Fibroblast of lung (primary cell): ENCODE results near the gene TRNP1. TPM values are rescaled to one million over a fixed set of nuclear protein-coding genes. Genes with fewer than 3 reads are reported as not detected.

Experiments
- DNase-seq, 2 donors: peaks; one replicate each; pipeline versions ENCODE4 v3.0.0 to v3.0.0-alpha.2; 2010; ENCODE audit warnings: low read depth in 2 of 2
- H2AFZ ChIP-seq: 2 replicates; pipeline ENCODE4 v1.5.1; 2012; ENCODE audit warnings: low read length, control low read depth, inconsistent platforms
- H3K27ac ChIP-seq: 2 replicates; pipeline ENCODE4 v1.5.1; 2011; ENCODE audit warnings: low read length, control low read depth; ENCODE audit not compliant: insufficient read depth
- H3K27me3 ChIP-seq: 2 replicates; pipeline ENCODE4 v1.5.1; 2011; ENCODE audit warnings: mild to moderate bottlenecking, low read length; ENCODE audit not compliant: control insufficient read depth, insufficient read depth
- H3K36me3 ChIP-seq: 2 replicates; pipeline ENCODE4 v1.5.1; 2011; ENCODE audit warnings: low read length; ENCODE audit not compliant: control insufficient read depth, insufficient read depth
- H3K4me1 ChIP-seq: 2 replicates; pipeline ENCODE4 v1.5.1; 2011; ENCODE audit warnings: low read length; ENCODE audit not compliant: control insufficient read depth, insufficient read depth; ENCODE audit errors: extremely low read depth
- H3K4me2 ChIP-seq: 2 replicates; pipeline ENCODE4 v1.5.1; 2011; ENCODE audit warnings: low read length, control low read depth; ENCODE audit not compliant: insufficient read depth; ENCODE audit errors: extremely low read depth
- H3K4me3 ChIP-seq, 4 experiments: fragments of 200-600 bp in 1 of 4; sonication (generic) in 1 of 4; replicated peaks in 1 of 4; 2 replicates each; pipeline ENCODE4 v1.5.1; 2011 to 2016; ENCODE audit warnings: low read length in 4 of 4, low read depth in 3 of 4, mild to moderate bottlenecking in 3 of 4, control low read depth in 2 of 4, inconsistent platforms in 1 of 4, mixed read lengths in 1 of 4; ENCODE audit not compliant: insufficient read depth in 1 of 4; ENCODE audit errors: control extremely low read depth in 1 of 4
- H3K79me2 ChIP-seq: 2 replicates; pipeline ENCODE4 v1.5.1; 2012; ENCODE audit warnings: mild to moderate bottlenecking, low read length, inconsistent platforms; ENCODE audit not compliant: control insufficient read depth, insufficient read depth
- H3K9ac ChIP-seq: 2 replicates; pipeline ENCODE4 v1.5.1; 2011; ENCODE audit warnings: mild to moderate bottlenecking, low read length, control low read depth; ENCODE audit not compliant: insufficient read depth
- H3K9me3 ChIP-seq: 2 replicates; pipeline ENCODE4 v1.5.1; 2012; ENCODE audit warnings: low read depth, low read length; ENCODE audit not compliant: control insufficient read depth, insufficient read depth
- H4K20me1 ChIP-seq: 2 replicates; pipeline ENCODE4 v1.5.1; 2011; ENCODE audit warnings: low read length; ENCODE audit not compliant: control insufficient read depth, insufficient read depth; ENCODE audit errors: extremely low read depth
- CTCF ChIP-seq, 2 donors: IDR thresholded peaks in 1 of 2; conservative IDR thresholded peaks in 1 of 2; 1 replicate in 1 of 2; 2 replicates in 1 of 2; pipeline ENCODE4 v1.5.1; 2011 to 2012; ENCODE audit warnings: low read length in 2 of 2, control low read depth in 1 of 2, inconsistent platforms in 1 of 2, low read depth in 1 of 2, mild to moderate bottlenecking in 1 of 2
- EZH2 ChIP-seq: IDR thresholded peaks from 2 replicates; pipeline ENCODE4 v1.5.1; 2012; ENCODE audit warnings: low read length, control low read depth, mild to moderate bottlenecking; ENCODE audit errors: missing control alignments
- polyA plus RNA-seq, 2 donors: library from polyadenylated mRNA; depleted of rRNA in 1 of 2; stranded (reverse) in 1 of 2; unstranded in 1 of 2; fragments of >200 nt; gene quantifications; 2 replicates each; pipeline ENCODE4 v1.2.1, GENCODE V29; 2011 to 2012; ENCODE audit warnings: missing spikeins in 1 of 2
- total RNA-seq: library from RNA; depleted of rRNA; stranded (reverse); fragments of >200 nt; gene quantifications from 2 replicates; pipeline ENCODE4 v1.2.1, GENCODE V29; 2014

TRNP1 gene
- total and polyA plus RNA-seq, 2 donors (not counting 1 experiment from before 2014, with no cell fraction given), result 16.2 to 32.6 TPM

GRCh38 chr1:27049100-27049499 is 55.6 kb downstream of the TRNP1 start:
- Histone ChIP-seq H3K9ac (no peak overlapping the region), H3K4me2 (no peak overlapping the region), H3K9me3 (no peaks in the 10 kb centered on the region), H3K79me2 (no peaks in the 10 kb centered on the region), H3K4me3 (no peak overlapping the region), H3K36me3 (no peaks in the 10 kb centered on the region), H3K27ac (no peak overlapping the region), H3K4me1 (peaks cover 2% of the 10 kb centered on the region), H2AFZ (no peak overlapping the region), H3K27me3 (no peaks in the 10 kb centered on the region), H4K20me1 (no peaks in the 10 kb centered on the region)
- no peak for TF ChIP-seq EZH2
- TF ChIP-seq CTCF (conservative IDR thresholded peaks at IDR 0.05 in 1 of 2, IDR thresholded peaks at IDR 0.05 in 1 of 2; ENCODE audit: low read depth in 1 of 2, low read length in 2 of 2), result no peak
- DNase-seq, result no peak

- H3K36me3 ChIP-seq, result no peaks in the 10 kb centered on the region
Observed at GRCh38 chr1:27049607-27050006, 56.1 kb downstream of the TRNP1 start.

More at GRCh38 chr1:27049607-27050006, 56.1 kb downstream of the TRNP1 start:
- no peak overlapping the region for H3K4me2 ChIP-seq
- H3K4me3 ChIP-seq, result no peak overlapping the region
- no peak overlapping the region for H3K9ac ChIP-seq
- H3K79me2 ChIP-seq, result no peaks in the 10 kb centered on the region
- no peak for DNase-seq
- peaks cover 2% of the 10 kb centered on the region for H3K4me1 ChIP-seq
- no peaks in the 10 kb centered on the region for H4K20me1 ChIP-seq
- H2AFZ ChIP-seq, result no peak overlapping the region
- no peaks in the 10 kb centered on the region for H3K9me3 ChIP-seq
- TF ChIP-seq EZH2 (no peak), CTCF (conservative IDR thresholded peaks at IDR 0.05 in 1 of 2, IDR thresholded peaks at IDR 0.05 in 1 of 2; ENCODE audit: low read depth in 1 of 2, low read length in 2 of 2) (no peak)
- no peak overlapping the region for H3K27ac ChIP-seq
- no peaks in the 10 kb centered on the region for H3K27me3 ChIP-seq

Other genes starting within 250 kb of the TRNP1 start
- gene PIGV, start 205.7 kb upstream of the TRNP1 start, total RNA-seq, result 17.2 and 29.6 TPM in 2 replicates
- 10.4 and 13.3 TPM in 2 replicates for gene PIGV, start 205.7 kb upstream of the TRNP1 start, polyA plus RNA-seq
- gene ZDHHC18, start 167.0 kb upstream of the TRNP1 start, total RNA-seq, result 4.6 and 6.3 TPM in 2 replicates
- gene ZDHHC18, start 167.0 kb upstream of the TRNP1 start, polyA plus RNA-seq, result 16.9 and 22.3 TPM in 2 replicates
- under 0.01 TPM in 1 of 2 replicates, not detected in the other for gene SFN, start 130.5 kb upstream of the TRNP1 start, total RNA-seq
- 0.19 and 0.34 TPM in 2 replicates for gene SFN, start 130.5 kb upstream of the TRNP1 start, polyA plus RNA-seq
- 9.0 and 12.2 TPM in 2 replicates for gene GPN2, start 103.4 kb upstream of the TRNP1 start, total RNA-seq
- gene GPN2, start 103.4 kb upstream of the TRNP1 start, polyA plus RNA-seq, result 21.5 and 32.6 TPM in 2 replicates
- gene GPATCH3, start 93.2 kb upstream of the TRNP1 start, total RNA-seq, result 10.8 and 11.4 TPM in 2 replicates
- gene GPATCH3, start 93.2 kb upstream of the TRNP1 start, polyA plus RNA-seq, result 4.9 and 5.1 TPM in 2 replicates
- not detected in 2 replicates for gene NR0B2, start 79.7 kb upstream of the TRNP1 start, total RNA-seq
- gene NR0B2, start 79.7 kb upstream of the TRNP1 start, polyA plus RNA-seq, result not detected in 2 replicates
- 19.5 and 21.5 TPM in 2 replicates for gene NUDC, start 71.9 kb upstream of the TRNP1 start, total RNA-seq
- 41.5 and 60.3 TPM in 2 replicates for gene NUDC, start 71.9 kb upstream of the TRNP1 start, polyA plus RNA-seq
- gene KDF1, start 33.2 kb upstream of the TRNP1 start, total RNA-seq, result not detected in 2 replicates
- gene KDF1, start 33.2 kb upstream of the TRNP1 start, polyA plus RNA-seq, result 0.05 TPM in 1 of 2 replicates, not detected in the other
- 0.50 and 1.0 TPM in 2 replicates for gene TENT5B, start 19.2 kb downstream of the TRNP1 start, total RNA-seq
- 1.9 and 9.3 TPM in 2 replicates for gene TENT5B, start 19.2 kb downstream of the TRNP1 start, polyA plus RNA-seq
- 3.9 and 10.4 TPM in 2 replicates for gene SLC9A1, start 161.4 kb downstream of the TRNP1 start, total RNA-seq
- 4.9 and 9.5 TPM in 2 replicates for gene SLC9A1, start 161.4 kb downstream of the TRNP1 start, polyA plus RNA-seq
- gene WDTC1, start 240.9 kb downstream of the TRNP1 start, total RNA-seq, result 15.9 and 23.3 TPM in 2 replicates
- 10.7 and 11.5 TPM in 2 replicates for gene WDTC1, start 240.9 kb downstream of the TRNP1 start, polyA plus RNA-seq